Measurements from ENCODE around the gene TTC4.
A peak's percentile ranks its signal among the peaks of the same experiment; 100 is the strongest.

DNA sequence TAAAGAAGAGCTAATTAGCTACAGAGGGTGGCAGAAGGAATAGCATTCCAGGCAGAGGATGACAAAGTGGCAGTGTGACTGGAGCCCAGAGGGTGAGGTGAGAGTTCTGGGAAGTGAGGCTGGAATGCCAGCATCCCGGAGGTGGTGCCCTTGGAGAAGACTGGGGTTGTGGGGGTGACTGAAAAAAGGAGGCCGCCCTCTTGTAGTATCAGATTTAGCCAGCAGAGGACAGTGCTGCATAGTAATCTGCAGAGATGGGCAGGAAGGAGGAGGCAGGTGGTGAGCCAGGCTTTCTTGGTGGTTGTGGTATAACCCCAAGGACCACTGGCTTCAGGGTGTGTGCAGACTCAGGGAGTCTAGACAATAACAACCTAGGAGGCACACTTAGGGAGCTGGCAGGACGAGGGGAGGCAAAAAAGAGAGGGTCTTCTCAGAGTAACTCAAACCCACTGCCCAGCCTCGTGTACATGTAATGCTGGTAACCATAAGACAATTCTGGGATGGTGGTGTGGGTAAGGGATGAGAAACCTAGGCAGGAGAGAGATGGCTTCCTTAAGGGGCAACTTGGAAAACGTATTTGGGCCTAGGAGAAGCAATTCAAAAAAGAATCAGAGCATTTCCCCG lies 43.6 kb upstream of the TTC4 start:
- TF ChIP-seq, protein P1, sequence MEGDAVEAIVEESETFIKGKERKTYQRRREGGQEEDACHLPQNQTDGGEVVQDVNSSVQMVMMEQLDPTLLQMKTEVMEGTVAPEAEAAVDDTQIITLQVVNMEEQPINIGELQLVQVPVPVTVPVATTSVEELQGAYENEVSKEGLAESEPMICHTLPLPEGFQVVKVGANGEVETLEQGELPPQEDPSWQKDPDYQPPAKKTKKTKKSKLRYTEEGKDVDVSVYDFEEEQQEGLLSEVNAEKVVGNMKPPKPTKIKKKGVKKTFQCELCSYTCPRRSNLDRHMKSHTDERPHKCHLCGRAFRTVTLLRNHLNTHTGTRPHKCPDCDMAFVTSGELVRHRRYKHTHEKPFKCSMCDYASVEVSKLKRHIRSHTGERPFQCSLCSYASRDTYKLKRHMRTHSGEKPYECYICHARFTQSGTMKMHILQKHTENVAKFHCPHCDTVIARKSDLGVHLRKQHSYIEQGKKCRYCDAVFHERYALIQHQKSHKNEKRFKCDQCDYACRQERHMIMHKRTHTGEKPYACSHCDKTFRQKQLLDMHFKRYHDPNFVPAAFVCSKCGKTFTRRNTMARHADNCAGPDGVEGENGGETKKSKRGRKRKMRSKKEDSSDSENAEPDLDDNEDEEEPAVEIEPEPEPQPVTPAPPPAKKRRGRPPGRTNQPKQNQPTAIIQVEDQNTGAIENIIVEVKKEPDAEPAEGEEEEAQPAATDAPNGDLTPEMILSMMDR (conservative IDR thresholded peaks at IDR 0.05; ENCODE audit: low read length), result peak; percentile 88
- no peak for TF ChIP-seq EZH2phosphoT487 (IDR thresholded peaks at IDR 0.05; ENCODE audit: borderline replicate concordance)

Data from Loucy (cell line).